ENCODE results near the gene MAML2. TPM values are rescaled to one million over a fixed set of nuclear protein-coding genes. Genes with fewer than 3 reads are reported as not detected.

Gene MAML2
- total RNA-seq, result 7.2 and 10.1 TPM in 2 replicates

DNA sequence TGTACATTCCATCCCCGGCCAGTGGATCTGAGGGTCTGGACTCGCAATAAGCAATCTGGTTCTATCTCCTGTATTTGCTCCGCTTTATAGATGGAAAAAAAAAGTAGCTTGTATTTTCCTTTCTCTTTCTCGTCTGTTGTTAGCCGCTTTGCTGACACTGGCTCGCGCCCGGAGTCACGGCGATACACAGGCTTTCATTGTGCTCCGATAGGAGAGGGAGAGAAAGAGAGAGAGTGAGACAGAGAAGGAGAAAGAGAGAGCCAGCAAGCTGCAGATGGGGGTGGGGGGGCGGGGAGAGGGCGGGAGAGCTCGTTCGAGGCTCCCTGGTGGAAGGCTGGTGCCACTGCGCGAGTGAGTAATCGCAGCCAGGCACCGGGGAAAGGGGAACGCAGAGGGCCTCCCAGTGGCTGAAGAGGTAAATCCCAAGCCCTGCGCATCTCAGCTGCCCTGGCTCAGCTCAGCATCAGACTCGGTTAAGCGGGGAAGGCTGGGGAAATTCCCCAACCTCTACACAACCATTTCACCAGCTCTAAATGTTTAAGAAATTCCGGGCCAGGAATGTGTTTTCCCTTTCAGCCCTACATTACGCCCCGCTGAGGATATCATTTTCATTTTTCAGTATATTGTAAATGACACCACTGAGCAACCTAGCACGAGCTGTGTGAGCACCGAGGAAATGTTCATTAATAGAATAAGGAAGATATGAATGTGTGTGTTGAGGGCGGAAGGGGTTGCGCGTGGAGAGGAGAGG, at the start of gene MAML2:
MAML2 (minus strand) TSS at position 235 of the 751 bp plus-strand sequence. CDS start 1,300 bp downstream, outside the sequence.

DNA sequence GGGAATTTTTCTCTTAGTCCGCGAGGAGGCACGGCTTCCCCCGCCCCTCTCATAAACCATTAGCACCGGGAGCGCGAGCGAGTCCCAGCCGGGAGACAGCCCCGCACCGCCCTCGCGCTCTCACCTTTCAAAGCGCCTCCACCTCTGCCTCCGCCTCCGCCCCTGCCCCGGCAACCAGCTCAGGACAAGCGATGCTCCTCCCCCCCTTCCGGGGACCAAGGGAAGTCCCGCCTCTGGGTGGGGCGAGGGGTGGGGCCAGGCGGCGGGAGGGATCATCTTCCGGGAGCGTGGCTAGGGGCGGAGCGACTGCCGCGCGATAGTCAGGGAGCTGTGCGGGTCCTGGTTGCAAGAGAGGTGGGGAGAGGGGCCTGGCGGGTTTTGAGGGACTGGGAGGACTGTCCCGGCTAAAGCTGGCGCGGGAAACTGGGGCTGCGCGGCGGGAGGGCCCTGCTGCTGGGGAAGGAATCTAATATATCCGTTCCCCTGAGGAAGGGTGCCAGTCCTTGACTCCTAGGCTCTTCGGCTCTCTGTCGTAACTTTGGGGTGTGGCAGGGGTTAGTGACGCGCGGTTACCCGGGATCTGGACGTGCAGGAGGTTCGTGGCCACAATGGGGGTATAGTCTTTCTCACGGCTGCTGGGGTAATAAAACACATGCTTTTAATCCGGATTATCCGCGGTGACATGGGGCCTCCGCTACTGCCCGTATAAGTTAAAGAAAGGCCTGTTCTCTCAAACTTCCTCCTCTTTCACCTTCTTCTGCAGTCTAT, 46.9 kb upstream of the MAML2 start, which contains the start of the genes CCDC82 and JRKL:
CCDC82 (minus strand) TSS at position 193 of the 768 bp plus-strand sequence. CDS start 5,165 bp downstream, outside the sequence.
JRKL (plus strand) TSS at position 294 of the 768 bp plus-strand sequence. CDS start 637 bp downstream, outside the sequence.

Other genes starting within 250 kb of the MAML2 start
- gene CCDC82, start 46.7 kb upstream of the MAML2 start, total RNA-seq, result 16.0 and 17.4 TPM in 2 replicates
- gene JRKL, start 46.8 kb upstream of the MAML2 start, total RNA-seq, result 4.8 and 5.6 TPM in 2 replicates